HG03432 (cell line): Measurements from ENCODE around the gene PAK1IP1.
"Not testable (repeated sequence)": the region's sequence is repeated elsewhere in the genome, so short reads cannot be mapped to it uniquely, and the experiment has no call there.

Source experiments
- ATAC-seq: cut with Tn5 transposase; IDR thresholded peaks from one replicate; pipeline ENCODE4 v1.9.1; 2021; ENCODE audit warnings: mild to moderate bottlenecking, moderate library complexity; ENCODE audit not compliant: unreplicated experiment

Gene PAK1IP1

GRCh38 chr6:10740061-10740460 lies 45.3 kb downstream of the PAK1IP1 start:
- no peak for ATAC-seq

GRCh38 chr6:10741643-10742042 lies 46.9 kb downstream of the PAK1IP1 start:
- not testable (repeated sequence) for ATAC-seq

- ATAC-seq, result no peak
Observed at GRCh38 chr6:10742251-10742650, 47.5 kb downstream of the PAK1IP1 start.

GRCh38 chr6:10743515-10743914 lies 48.7 kb downstream of the PAK1IP1 start:
- no peak for ATAC-seq

- no peak for ATAC-seq
Observed at GRCh38 chr6:10745116-10745515, 50.3 kb downstream of the PAK1IP1 start.

- no peak for ATAC-seq
Observed at GRCh38 chr6:10746915-10747250, 52.1 kb downstream of the PAK1IP1 start.

- peak; percentile 97 for ATAC-seq
Observed at GRCh38 chr6:10747251-10747972, 52.6 kb downstream of the PAK1IP1 start, which contains the start of gene TMEM14B. Gene TMEM14B (plus strand): TSS chr6:10747805. CDS start chr6:10749246, 1,441 bp downstream.

- ATAC-seq, result no peak
Observed at GRCh38 chr6:10749734-10750133, 55.0 kb downstream of the PAK1IP1 start.

- ATAC-seq, result not testable (repeated sequence)
Observed at GRCh38 chr6:10750568-10750967, 55.8 kb downstream of the PAK1IP1 start.

GRCh38 chr6:10751757-10752156 lies 57.0 kb downstream of the PAK1IP1 start:
- ATAC-seq, result not testable (repeated sequence)

GRCh38 chr6:10756085-10756484 lies 61.3 kb downstream of the PAK1IP1 start:
- no peak for ATAC-seq
